Activated T-cell treated with anti-CD3 and anti-CD28 coated beads for 1 hour (primary cell): ENCODE results near the gene SP100.

Source experiments
- DNase-seq: peaks from one replicate; pipeline ENCODE4 v3.0.0-alpha.2; 2020; ENCODE audit warnings: low read depth

SP100 gene

GRCh38 chr2:230552181-230552580, 136.2 kb downstream of the SP100 start:
- DNase-seq, result no peak

- no peak for DNase-seq
These were observed 141.1 kb downstream of the SP100 start for GRCh38 chr2:230557065-230557464.

GRCh38 chr2:230564805-230565779, 149.1 kb downstream of the SP100 start:
- DNase-seq, result no peak

- DNase-seq, result no peak
These were observed 153.3 kb downstream of the SP100 start for GRCh38 chr2:230569298-230569697.

- DNase-seq, result no peak
These were observed 155.0 kb downstream of the SP100 start for GRCh38 chr2:230570987-230571386.

- peak; percentile 21 for DNase-seq
These were observed 159.8 kb downstream of the SP100 start for GRCh38 chr2:230575642-230576324.

- no peak for DNase-seq
These were observed 161.1 kb downstream of the SP100 start for GRCh38 chr2:230577114-230577513.

GRCh38 chr2:230578106-230578505, 162.1 kb downstream of the SP100 start:
- no peak for DNase-seq

GRCh38 chr2:230582851-230583283, 166.9 kb downstream of the SP100 start:
- DNase-seq, result no peak

GRCh38 chr2:230583581-230583980, 167.6 kb downstream of the SP100 start:
- no peak for DNase-seq

GRCh38 chr2:230586328-230586982, 170.5 kb downstream of the SP100 start:
- DNase-seq, result no peak

- no peak for DNase-seq
These were observed 173.0 kb downstream of the SP100 start for GRCh38 chr2:230589025-230589424.

- no peak for DNase-seq
These were observed 173.6 kb downstream of the SP100 start for GRCh38 chr2:230589497-230590015.

GRCh38 chr2:230590333-230590732, 174.3 kb downstream of the SP100 start:
- DNase-seq, result no peak

- DNase-seq, result no peak
These were observed 175.8 kb downstream of the SP100 start for GRCh38 chr2:230591850-230592249.

- no peak for DNase-seq
These were observed 176.8 kb downstream of the SP100 start for GRCh38 chr2:230592775-230593174.
